ENCODE results near the gene RIF1. TPM values are rescaled to one million over a fixed set of nuclear protein-coding genes. Genes with fewer than 3 reads are reported as not detected.

The RIF1 gene
- total and polyA plus RNA-seq, 2 donors, result 7.4 to 35.9 TPM

GRCh38 chr2:151439127-151439526 is 29.4 kb downstream of the RIF1 start:
- no peaks in the 10 kb centered on the region for H3K27me3 ChIP-seq (ENCODE audit: control insufficient read depth in 2 of 2, insufficient read depth in 1 of 2, low read length in 1 of 2)
- no peaks in the 10 kb centered on the region for H3K4me1 ChIP-seq (ENCODE audit: control insufficient read depth in 2 of 2, insufficient read depth in 2 of 2, low read length in 2 of 2)
- 98% methylated on average over 13 of the region's 13 CpGs for WGBS
- H3K36me3 ChIP-seq (ENCODE audit: control insufficient read depth in 2 of 2, insufficient read depth in 2 of 2, low read length in 1 of 2), result peaks cover 29 to 71% of the 10 kb centered on the region in 2 donors
- no peak overlapping the region for H3K27ac ChIP-seq (ENCODE audit: low read depth in 1 of 2, low read length in 1 of 2)
- DNase-seq (ENCODE audit: low read depth in 6 of 9, low spot score in 9 of 9), result no peak
- no peaks in the 10 kb centered on the region for H3K9me3 ChIP-seq (ENCODE audit: control insufficient read depth in 2 of 2, insufficient read depth in 1 of 2, low read length in 1 of 2)
- no peak overlapping the region for H3K4me3 ChIP-seq (ENCODE audit: low read length in 2 of 2)

- peaks cover 18 to 66% of the 10 kb centered on the region in 2 donors for H3K36me3 ChIP-seq (ENCODE audit: control insufficient read depth in 2 of 2, insufficient read depth in 2 of 2, low read length in 1 of 2)
- WGBS, result 96% methylated on average over 1 of the region's 1 CpG
- H3K27me3 ChIP-seq (ENCODE audit: control insufficient read depth in 2 of 2, insufficient read depth in 1 of 2, low read length in 1 of 2), result no peaks in the 10 kb centered on the region
- H3K4me1 ChIP-seq (ENCODE audit: control insufficient read depth in 2 of 2, insufficient read depth in 2 of 2, low read length in 2 of 2), result no peaks in the 10 kb centered on the region
- H3K4me3 ChIP-seq (ENCODE audit: low read length in 2 of 2), result no peak overlapping the region
- DNase-seq (ENCODE audit: low read depth in 6 of 9, low spot score in 9 of 9), result no peak
- no peak overlapping the region for H3K27ac ChIP-seq (ENCODE audit: low read depth in 1 of 2, low read length in 1 of 2)
- H3K9me3 ChIP-seq (ENCODE audit: control insufficient read depth in 2 of 2, insufficient read depth in 1 of 2, low read length in 1 of 2), result no peaks in the 10 kb centered on the region
Observed at GRCh38 chr2:151459358-151459757, 49.7 kb downstream of the RIF1 start.

GRCh38 chr2:151465771-151466170 is 56.1 kb downstream of the RIF1 start:
- DNase-seq (ENCODE audit: low read depth in 6 of 9, low spot score in 9 of 9), result no peak
- Histone ChIP-seq H3K27ac (ENCODE audit: low read depth in 1 of 2, low read length in 1 of 2) (no peak overlapping the region), H3K27me3 (ENCODE audit: control insufficient read depth in 2 of 2, insufficient read depth in 1 of 2, low read length in 1 of 2) (no peaks in the 10 kb centered on the region), H3K36me3 (ENCODE audit: control insufficient read depth in 2 of 2, insufficient read depth in 2 of 2, low read length in 1 of 2) (peaks cover 27 to 75% of the 10 kb centered on the region in 2 donors), H3K4me1 (ENCODE audit: control insufficient read depth in 2 of 2, insufficient read depth in 2 of 2, low read length in 2 of 2) (no peaks in the 10 kb centered on the region), H3K4me3 (ENCODE audit: low read length in 2 of 2) (no peak overlapping the region), H3K9me3 (ENCODE audit: control insufficient read depth in 2 of 2, insufficient read depth in 1 of 2, low read length in 1 of 2) (no peaks in the 10 kb centered on the region)
- 98% methylated on average over 3 of the region's 3 CpGs for WGBS

GRCh38 chr2:151470556-151470955 is 60.9 kb downstream of the RIF1 start:
- no peaks in the 10 kb centered on the region for H3K9me3 ChIP-seq (ENCODE audit: control insufficient read depth in 2 of 2, insufficient read depth in 1 of 2, low read length in 1 of 2)
- H3K27ac ChIP-seq (ENCODE audit: low read depth in 1 of 2, low read length in 1 of 2), result no peak overlapping the region
- no peak overlapping the region for H3K4me3 ChIP-seq (ENCODE audit: low read length in 2 of 2)
- 100% methylated on average over 1 of the region's 1 CpG for WGBS
- peaks cover 24 to 71% of the 10 kb centered on the region in 2 donors for H3K36me3 ChIP-seq (ENCODE audit: control insufficient read depth in 2 of 2, insufficient read depth in 2 of 2, low read length in 1 of 2)
- no peaks in the 10 kb centered on the region for H3K27me3 ChIP-seq (ENCODE audit: control insufficient read depth in 2 of 2, insufficient read depth in 1 of 2, low read length in 1 of 2)
- DNase-seq (ENCODE audit: low read depth in 6 of 9, low spot score in 9 of 9), result no peak
- no peaks in the 10 kb centered on the region for H3K4me1 ChIP-seq (ENCODE audit: control insufficient read depth in 2 of 2, insufficient read depth in 2 of 2, low read length in 2 of 2)

- peaks cover 17 to 63% of the 10 kb centered on the region in 2 donors for H3K36me3 ChIP-seq (ENCODE audit: control insufficient read depth in 2 of 2, insufficient read depth in 2 of 2, low read length in 1 of 2)
- no peak overlapping the region for H3K27ac ChIP-seq (ENCODE audit: low read depth in 1 of 2, low read length in 1 of 2)
- no peaks in the 10 kb centered on the region for H3K4me1 ChIP-seq (ENCODE audit: control insufficient read depth in 2 of 2, insufficient read depth in 2 of 2, low read length in 2 of 2)
- 96% methylated on average over 3 of the region's 3 CpGs for WGBS
- no peak for DNase-seq (ENCODE audit: low read depth in 6 of 9, low spot score in 9 of 9)
- no peaks in the 10 kb centered on the region for H3K9me3 ChIP-seq (ENCODE audit: control insufficient read depth in 2 of 2, insufficient read depth in 1 of 2, low read length in 1 of 2)
- H3K27me3 ChIP-seq (ENCODE audit: control insufficient read depth in 2 of 2, insufficient read depth in 1 of 2, low read length in 1 of 2), result no peaks in the 10 kb centered on the region
- H3K4me3 ChIP-seq (ENCODE audit: low read length in 2 of 2), result no peak overlapping the region
Observed at GRCh38 chr2:151472966-151473365, 63.3 kb downstream of the RIF1 start.

GRCh38 chr2:151475071-151475470 is 65.4 kb downstream of the RIF1 start:
- H3K27me3 ChIP-seq (ENCODE audit: control insufficient read depth in 2 of 2, insufficient read depth in 1 of 2, low read length in 1 of 2), result no peaks in the 10 kb centered on the region
- peaks cover 13 to 45% of the 10 kb centered on the region in 2 donors for H3K36me3 ChIP-seq (ENCODE audit: control insufficient read depth in 2 of 2, insufficient read depth in 2 of 2, low read length in 1 of 2)
- H3K9me3 ChIP-seq (ENCODE audit: control insufficient read depth in 2 of 2, insufficient read depth in 1 of 2, low read length in 1 of 2), result no peaks in the 10 kb centered on the region
- 85% methylated on average over 2 of the region's 2 CpGs for WGBS
- H3K4me1 ChIP-seq (ENCODE audit: control insufficient read depth in 2 of 2, insufficient read depth in 2 of 2, low read length in 2 of 2), result no peaks in the 10 kb centered on the region
- no peak overlapping the region for H3K27ac ChIP-seq (ENCODE audit: low read depth in 1 of 2, low read length in 1 of 2)
- no peak for DNase-seq (ENCODE audit: low read depth in 6 of 9, low spot score in 9 of 9)
- no peak overlapping the region for H3K4me3 ChIP-seq (ENCODE audit: low read length in 2 of 2)

GRCh38 chr2:151476287-151476686 is 66.6 kb downstream of the RIF1 start:
- Histone ChIP-seq H3K4me3 (ENCODE audit: low read length in 2 of 2) (no peak overlapping the region), H3K27ac (ENCODE audit: low read depth in 1 of 2, low read length in 1 of 2) (no peak overlapping the region), H3K9me3 (ENCODE audit: control insufficient read depth in 2 of 2, insufficient read depth in 1 of 2, low read length in 1 of 2) (no peaks in the 10 kb centered on the region), H3K27me3 (ENCODE audit: control insufficient read depth in 2 of 2, insufficient read depth in 1 of 2, low read length in 1 of 2) (no peaks in the 10 kb centered on the region), H3K4me1 (ENCODE audit: control insufficient read depth in 2 of 2, insufficient read depth in 2 of 2, low read length in 2 of 2) (no peaks in the 10 kb centered on the region), H3K36me3 (ENCODE audit: control insufficient read depth in 2 of 2, insufficient read depth in 2 of 2, low read length in 1 of 2) (peaks cover 9 to 41% of the 10 kb centered on the region in 2 donors)
- WGBS, result 98% methylated on average over 1 of the region's 1 CpG
- no peak for DNase-seq (ENCODE audit: low read depth in 6 of 9, low spot score in 9 of 9)

- Histone ChIP-seq H3K4me3 (ENCODE audit: low read length in 2 of 2) (no peak overlapping the region), H3K4me1 (ENCODE audit: control insufficient read depth in 2 of 2, insufficient read depth in 2 of 2, low read length in 2 of 2) (no peaks in the 10 kb centered on the region), H3K9me3 (ENCODE audit: control insufficient read depth in 2 of 2, insufficient read depth in 1 of 2, low read length in 1 of 2) (no peaks in the 10 kb centered on the region), H3K27ac (ENCODE audit: low read depth in 1 of 2, low read length in 1 of 2) (no peak overlapping the region), H3K27me3 (ENCODE audit: control insufficient read depth in 2 of 2, insufficient read depth in 1 of 2, low read length in 1 of 2) (no peaks in the 10 kb centered on the region), H3K36me3 (ENCODE audit: control insufficient read depth in 2 of 2, insufficient read depth in 2 of 2, low read length in 1 of 2) (peaks cover 9 to 45% of the 10 kb centered on the region in 2 donors)
- 99% methylated on average over 4 of the region's 4 CpGs for WGBS
- no peak for DNase-seq (ENCODE audit: low read depth in 6 of 9, low spot score in 9 of 9)
Observed at GRCh38 chr2:151478011-151478410, 68.3 kb downstream of the RIF1 start.

- no peak for DNase-seq (ENCODE audit: low read depth in 6 of 9, low spot score in 9 of 9)
- Histone ChIP-seq H3K27me3 (ENCODE audit: control insufficient read depth in 2 of 2, insufficient read depth in 1 of 2, low read length in 1 of 2) (no peaks in the 10 kb centered on the region), H3K36me3 (ENCODE audit: control insufficient read depth in 2 of 2, insufficient read depth in 2 of 2, low read length in 1 of 2) (peaks cover 15 to 30% of the 10 kb centered on the region in 2 donors), H3K4me3 (ENCODE audit: low read length in 2 of 2) (no peak overlapping the region), H3K27ac (ENCODE audit: low read depth in 1 of 2, low read length in 1 of 2) (no peak overlapping the region), H3K9me3 (ENCODE audit: control insufficient read depth in 2 of 2, insufficient read depth in 1 of 2, low read length in 1 of 2) (no peaks in the 10 kb centered on the region), H3K4me1 (ENCODE audit: control insufficient read depth in 2 of 2, insufficient read depth in 2 of 2, low read length in 2 of 2) (no peaks in the 10 kb centered on the region)
- WGBS, result 98% methylated on average over 5 of the region's 5 CpGs
Observed at GRCh38 chr2:151481744-151482143, 72.0 kb downstream of the RIF1 start.

Measured in thymus (tissue), 11 donors.